ENCODE data around the gene IGF2. TPM values are rescaled to one million over a fixed set of nuclear protein-coding genes. Genes with fewer than 3 reads are reported as not detected.

IGF2 gene
- total and polyA plus RNA-seq, 2 donors from 2014 or later, result 10.2 to 30.5 TPM

- Histone ChIP-seq H3K27ac (ENCODE audit: low read depth in 2 of 2, low read length in 2 of 2) (no peak overlapping the region), H3K9ac (ENCODE audit: low read length in 3 of 3) (no peak overlapping the region), H3K4me1 (ENCODE audit: control insufficient read depth in 2 of 3, insufficient read depth in 2 of 3, low read depth in 1 of 3, low read length in 3 of 3) (no peaks in the 10 kb centered on the region), H3K9me3 (ENCODE audit: control insufficient read depth in 2 of 3, insufficient read depth in 1 of 3, low read length in 3 of 3) (no peaks in the 10 kb centered on the region), H3K27me3 (ENCODE audit: control insufficient read depth, insufficient read depth, low read length) (no peaks in the 10 kb centered on the region), H3K4me3 (ENCODE audit: low read length in 3 of 3) (no peak overlapping the region), H3K36me3 (ENCODE audit: control insufficient read depth in 2 of 3, insufficient read depth in 3 of 3, low read length in 3 of 3) (no peaks in the 10 kb centered on the region)
- no peak for FAIRE-seq
- intact Hi-C loops (cut with DNase I), result no loop called here
- no peak for DNase-seq
- no peak for TF ChIP-seq CTCF (IDR thresholded peaks at IDR 0.05; ENCODE audit: borderline replicate concordance, extremely low read depth, insufficient read depth)
These were observed 33.5 kb upstream of the IGF2 start for GRCh38 chr11:2172676-2173075.

GRCh38 chr11:2171591-2172003 lies 32.4 kb upstream of the IGF2 start, which contains the start of gene TH:
TH (minus strand) TSS chr11:2171815; CDS start chr11:2171786, 29 bp downstream.
- Histone ChIP-seq H3K36me3 (ENCODE audit: control insufficient read depth in 2 of 3, insufficient read depth in 3 of 3, low read length in 3 of 3) (no peaks in the 10 kb centered on the region), H3K27me3 (ENCODE audit: control insufficient read depth, insufficient read depth, low read length) (no peaks in the 10 kb centered on the region), H3K4me1 (ENCODE audit: control insufficient read depth in 2 of 3, insufficient read depth in 2 of 3, low read depth in 1 of 3, low read length in 3 of 3) (no peaks in the 10 kb centered on the region), H3K9me3 (ENCODE audit: control insufficient read depth in 2 of 3, insufficient read depth in 1 of 3, low read length in 3 of 3) (no peaks in the 10 kb centered on the region), H3K9ac (ENCODE audit: low read length in 3 of 3) (no peak within 1 kb of the TSS), H3K27ac (ENCODE audit: low read depth in 2 of 2, low read length in 2 of 2) (no peak within 1 kb of the TSS), H3K4me3 (ENCODE audit: low read length in 3 of 3) (no peak within 1 kb of the TSS)
- intact Hi-C loops (cut with DNase I), result no loop called here
- FAIRE-seq (no peak), DNase-seq (no peak)
- TF ChIP-seq CTCF (IDR thresholded peaks at IDR 0.05; ENCODE audit: borderline replicate concordance, extremely low read depth, insufficient read depth), result no peak

- TF ChIP-seq CTCF (IDR thresholded peaks at IDR 0.05; ENCODE audit: borderline replicate concordance, extremely low read depth, insufficient read depth), result no peak
- no peak overlapping the region for H3K27ac ChIP-seq (ENCODE audit: low read depth in 2 of 2, low read length in 2 of 2)
- H3K9me3 ChIP-seq (ENCODE audit: control insufficient read depth in 2 of 3, insufficient read depth in 1 of 3, low read length in 3 of 3), result no peaks in the 10 kb centered on the region
- intact Hi-C loops (cut with DNase I), result no loop called here
- H3K27me3 ChIP-seq (ENCODE audit: control insufficient read depth, insufficient read depth, low read length), result no peaks in the 10 kb centered on the region
- H3K9ac ChIP-seq (ENCODE audit: low read length in 3 of 3), result no peak overlapping the region
- no peak overlapping the region for H3K4me3 ChIP-seq (ENCODE audit: low read length in 3 of 3)
- FAIRE-seq (no peak), DNase-seq (no peak)
- H3K36me3 ChIP-seq (ENCODE audit: control insufficient read depth in 2 of 3, insufficient read depth in 3 of 3, low read length in 3 of 3), result no peaks in the 10 kb centered on the region
- H3K4me1 ChIP-seq (ENCODE audit: control insufficient read depth in 2 of 3, insufficient read depth in 2 of 3, low read depth in 1 of 3, low read length in 3 of 3), result no peaks in the 10 kb centered on the region
These were observed 30.7 kb upstream of the IGF2 start for GRCh38 chr11:2169626-2170570.
